ENCODE data around the gene GPR180.
"Not testable (repeated sequence)": the region's sequence is repeated elsewhere in the genome, so short reads cannot be mapped to it uniquely, and the experiment has no call there.

Gene GPR180

DNA sequence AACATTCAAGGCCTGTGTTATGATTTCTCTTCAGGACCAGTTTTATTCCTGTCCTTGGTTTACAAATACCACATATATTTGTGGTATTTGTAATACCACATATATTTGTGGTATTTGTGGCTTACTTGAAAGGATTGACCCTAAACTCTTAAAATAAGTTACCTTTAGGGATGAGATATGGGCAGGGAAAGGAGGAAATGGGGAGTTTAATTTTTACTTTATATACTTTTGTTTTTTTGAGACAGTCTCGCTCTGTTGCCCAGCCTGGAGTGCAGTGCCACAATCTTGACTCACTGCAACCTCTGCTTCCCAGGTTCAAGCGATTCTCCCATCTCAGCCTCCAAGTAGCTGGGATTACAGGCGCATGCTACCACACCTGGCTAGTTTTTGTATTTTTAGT is 3.4 kb upstream of the GPR180 start:
- DNase-seq, result no peak

- DNase-seq, result no peak
Measured at GRCh38 chr13:94599877-94600276, 1.8 kb upstream of the GPR180 start.

- DNase-seq, result no peak
Measured at GRCh38 chr13:94602467-94602866, 810 bp downstream of the GPR180 start.

DNA sequence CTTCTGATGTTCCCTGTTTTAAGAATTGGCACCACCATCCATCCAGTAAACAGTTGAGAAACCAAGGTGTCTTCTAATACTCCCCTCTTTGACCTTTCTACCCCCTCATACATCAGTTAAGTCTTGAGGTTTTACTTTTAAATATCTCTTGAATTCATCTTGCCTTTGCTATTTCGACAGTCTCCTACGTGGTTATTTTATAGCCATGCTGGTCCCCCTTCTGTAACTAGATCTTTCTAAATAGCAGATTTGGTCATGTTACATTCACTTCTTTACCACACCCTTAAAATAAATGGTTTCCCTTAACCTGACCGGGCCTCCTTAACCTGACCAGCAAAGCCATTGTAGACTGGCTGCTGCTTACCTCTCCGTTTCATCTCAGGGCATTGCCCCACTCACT is 5.4 kb downstream of the GPR180 start:
- no peak for DNase-seq

DNA sequence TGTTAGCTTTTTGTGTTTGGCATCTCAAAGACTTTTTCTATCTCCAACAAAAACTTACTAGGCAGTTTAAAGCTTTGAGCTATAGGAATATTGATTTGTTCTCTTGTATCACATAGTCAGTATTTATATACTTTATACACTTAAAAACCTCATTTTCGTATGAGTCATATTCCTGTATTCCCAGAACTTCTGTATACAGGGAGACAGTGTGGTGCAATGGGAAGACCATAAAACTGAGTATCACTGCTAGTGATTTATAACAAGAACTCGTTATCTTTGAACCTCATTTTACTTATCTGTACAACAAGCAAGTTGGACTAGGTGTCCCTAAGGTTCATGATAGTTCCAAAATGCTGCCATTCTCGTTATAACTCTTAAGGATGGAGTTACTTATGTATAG is 6.3 kb downstream of the GPR180 start:
- DNase-seq, result no peak

DNA sequence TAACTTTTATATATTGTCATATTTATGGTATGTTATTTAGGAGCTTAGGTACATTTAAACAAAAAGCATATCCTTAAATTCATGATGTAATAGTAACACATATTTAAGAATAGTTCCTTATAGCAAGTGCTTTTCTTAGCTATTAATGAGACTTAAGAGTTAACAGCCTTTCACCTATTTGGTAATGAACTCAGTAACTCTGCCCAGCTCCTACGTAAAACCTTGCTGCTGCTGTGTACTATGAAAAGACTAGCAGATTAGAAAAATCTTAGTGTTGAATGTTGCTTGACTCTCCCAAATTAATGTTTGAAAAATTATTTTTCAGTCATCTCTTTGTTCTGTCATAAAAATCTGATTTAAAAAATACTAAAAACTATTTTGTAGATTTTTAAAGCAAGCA is 6.9 kb downstream of the GPR180 start:
- DNase-seq, result no peak

DNA sequence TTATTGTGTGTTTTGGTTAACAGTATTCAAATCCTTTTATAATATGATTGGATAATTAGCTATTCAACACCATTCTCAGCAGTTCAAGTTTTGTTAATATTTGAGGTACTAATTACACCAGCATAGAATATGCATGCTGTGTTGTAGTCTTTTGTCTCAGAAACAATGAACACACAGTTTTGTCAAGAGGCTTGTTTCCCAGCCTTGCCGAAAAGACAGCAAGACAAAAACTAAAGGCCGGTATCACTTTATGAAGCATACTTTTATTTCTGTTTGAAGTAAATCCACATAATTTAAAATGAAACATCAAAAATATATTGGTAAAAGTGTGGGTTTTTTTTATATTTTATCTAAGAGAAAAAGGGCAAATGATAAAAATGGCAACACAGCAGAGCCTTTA is 7.5 kb downstream of the GPR180 start:
- DNase-seq, result no peak

- DNase-seq, result no peak
Measured at GRCh38 chr13:94610475-94610874, 8.8 kb downstream of the GPR180 start.

DNA sequence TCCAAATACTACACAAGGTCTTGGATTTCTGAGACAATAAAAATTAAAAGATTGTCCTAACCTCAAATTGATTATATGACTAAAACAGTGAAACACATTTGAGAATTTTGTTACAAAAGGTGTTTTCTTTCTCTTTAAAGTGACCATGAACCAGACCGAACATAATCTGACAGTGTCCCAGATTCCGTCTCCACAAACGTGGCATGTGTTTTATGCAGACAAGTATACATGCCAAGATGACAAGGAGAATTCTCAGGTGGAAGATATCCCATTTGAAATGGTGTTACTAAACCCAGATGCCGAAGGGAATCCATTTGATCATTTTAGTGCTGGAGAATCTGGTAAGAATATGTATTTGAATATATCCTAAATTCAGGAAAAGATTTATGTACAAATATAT is 10.4 kb downstream of the GPR180 start:
- no peak for DNase-seq

GRCh38 chr13:94613051-94613450 is 11.4 kb downstream of the GPR180 start:
- no peak for DNase-seq

DNA sequence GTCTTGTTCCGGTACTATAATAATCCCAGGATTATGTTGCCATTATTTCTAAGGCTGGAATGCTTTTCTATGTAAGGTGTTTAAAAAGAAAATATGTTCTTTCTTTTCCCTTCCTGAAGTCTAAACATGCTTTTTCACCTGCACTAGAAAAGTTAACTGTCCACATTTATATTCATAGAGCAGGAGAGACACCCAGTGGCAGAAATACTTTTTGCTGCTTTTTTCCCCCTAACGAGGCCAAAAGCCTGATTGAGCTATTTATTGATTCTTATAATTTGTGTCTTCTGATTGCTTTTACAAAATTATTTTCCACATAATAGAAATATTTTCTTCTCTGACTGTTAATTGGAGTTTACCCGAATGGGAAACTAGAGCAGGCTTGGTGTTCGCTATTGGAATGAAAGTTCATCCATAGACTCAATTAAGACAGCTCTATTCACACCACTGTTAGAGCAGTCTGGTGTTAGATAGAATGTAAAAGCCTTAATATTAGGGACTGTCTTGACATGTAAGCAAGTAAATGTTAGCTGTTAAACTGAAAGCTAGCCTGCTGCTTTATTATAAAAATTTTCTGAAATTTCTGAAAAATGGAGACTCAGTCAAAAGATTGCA is 15.8 kb downstream of the GPR180 start:
- no peak for DNase-seq

GRCh38 chr13:94620286-94620896 is 18.7 kb downstream of the GPR180 start:
- no peak for DNase-seq

DNA sequence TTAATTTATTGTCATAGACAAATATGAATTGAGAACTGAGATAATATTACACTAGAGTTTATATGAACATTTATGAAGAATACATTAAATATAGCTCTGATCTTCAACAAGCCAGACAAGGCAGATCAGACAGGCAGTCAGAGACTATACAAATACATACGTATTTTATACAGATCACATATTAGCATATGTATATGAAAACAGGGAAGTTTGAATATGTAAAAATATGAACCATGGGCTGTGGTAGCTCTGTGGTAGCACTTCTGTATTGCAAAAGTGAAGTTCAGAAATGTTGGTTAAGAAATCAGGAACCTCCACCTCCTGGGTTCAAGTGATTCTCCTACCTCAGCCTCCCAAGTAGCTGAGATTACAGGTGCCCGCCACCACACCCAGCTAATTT is 20.7 kb downstream of the GPR180 start:
- DNase-seq, result no peak

- DNase-seq, result no peak
Measured at GRCh38 chr13:94623316-94623715, 21.7 kb downstream of the GPR180 start.

DNA sequence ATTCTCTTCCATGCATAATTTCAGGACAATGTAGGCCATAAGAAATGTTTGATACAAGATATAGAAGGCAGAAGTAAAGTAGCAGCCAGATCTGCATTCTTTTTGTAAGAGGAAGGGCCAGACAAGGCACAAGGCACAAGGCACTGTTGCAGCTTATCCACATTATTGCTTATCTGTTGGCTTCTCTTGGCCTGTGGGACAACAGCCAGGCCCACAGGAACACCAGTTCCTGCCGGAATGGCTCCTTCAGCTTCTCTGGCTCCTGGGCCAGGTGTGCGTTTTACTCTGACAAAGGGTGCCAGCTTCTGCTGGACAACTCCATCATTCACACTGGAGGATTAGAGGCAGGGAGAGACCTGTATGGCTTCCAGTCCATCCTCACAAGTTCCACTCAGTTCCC is 29.2 kb downstream of the GPR180 start:
- DNase-seq, result no peak

DNA sequence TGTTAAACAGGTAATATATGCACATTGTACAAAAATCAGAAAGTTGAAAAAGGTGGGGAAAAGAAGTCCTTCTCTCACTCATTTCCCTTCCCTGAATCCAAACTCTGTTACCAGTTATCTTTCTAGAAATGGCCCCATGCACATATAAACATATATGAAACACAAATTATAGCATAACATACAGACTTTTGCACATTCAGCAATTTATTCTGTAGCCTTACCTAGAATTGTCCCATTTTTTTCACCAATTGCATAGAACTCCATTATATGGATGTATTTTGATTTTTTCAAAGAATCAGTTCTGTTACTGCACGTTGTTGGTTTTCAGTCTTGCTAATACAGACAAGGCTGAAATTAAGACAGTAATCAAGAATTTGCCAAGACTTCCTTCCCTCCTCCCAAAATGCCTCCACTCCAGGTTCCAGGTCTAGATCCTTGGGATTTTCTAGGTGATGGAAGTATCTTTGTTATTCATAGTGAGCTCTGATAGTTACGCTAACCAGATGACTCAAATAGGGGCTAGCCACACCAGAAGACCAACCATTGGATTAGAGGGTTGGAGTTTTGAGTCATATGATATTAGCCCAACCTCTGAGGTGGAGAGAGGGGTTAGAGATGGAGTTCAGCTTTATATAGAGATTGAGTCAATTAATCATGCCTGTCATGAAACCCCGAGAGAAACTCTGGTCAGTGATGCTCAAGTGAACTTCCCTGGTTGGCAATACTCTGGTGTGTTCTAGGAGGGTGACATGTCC is 30.7 kb downstream of the GPR180 start:
- DNase-seq, result no peak

- DNase-seq, result not testable (repeated sequence)
Measured at GRCh38 chr13:94636096-94636495, 34.4 kb downstream of the GPR180 start.

- no peak for DNase-seq
Measured at GRCh38 chr13:94636942-94637578, 35.4 kb downstream of the GPR180 start.

DNA sequence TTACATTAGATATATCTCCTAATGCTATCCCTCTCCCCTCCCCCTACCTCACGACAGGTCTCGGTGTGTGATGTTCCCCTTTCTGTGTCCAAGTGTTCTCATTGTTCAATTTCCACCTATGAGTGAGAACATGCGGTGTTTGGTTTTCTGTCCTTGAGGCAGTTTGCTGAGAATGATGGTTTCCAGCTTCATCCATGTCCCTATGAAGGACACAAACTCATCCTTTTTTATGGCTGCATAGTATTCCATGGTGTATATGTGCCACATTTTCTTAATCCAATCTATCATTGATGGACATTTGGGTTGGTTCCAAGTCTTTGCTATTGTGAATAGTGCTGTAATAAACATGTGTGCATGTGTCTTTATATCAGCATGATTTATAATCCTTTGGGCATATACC is 36.0 kb downstream of the GPR180 start:
- DNase-seq, result not testable (repeated sequence)

- no peak for DNase-seq
Measured at GRCh38 chr13:94640721-94641120, 39.1 kb downstream of the GPR180 start.

DNA sequence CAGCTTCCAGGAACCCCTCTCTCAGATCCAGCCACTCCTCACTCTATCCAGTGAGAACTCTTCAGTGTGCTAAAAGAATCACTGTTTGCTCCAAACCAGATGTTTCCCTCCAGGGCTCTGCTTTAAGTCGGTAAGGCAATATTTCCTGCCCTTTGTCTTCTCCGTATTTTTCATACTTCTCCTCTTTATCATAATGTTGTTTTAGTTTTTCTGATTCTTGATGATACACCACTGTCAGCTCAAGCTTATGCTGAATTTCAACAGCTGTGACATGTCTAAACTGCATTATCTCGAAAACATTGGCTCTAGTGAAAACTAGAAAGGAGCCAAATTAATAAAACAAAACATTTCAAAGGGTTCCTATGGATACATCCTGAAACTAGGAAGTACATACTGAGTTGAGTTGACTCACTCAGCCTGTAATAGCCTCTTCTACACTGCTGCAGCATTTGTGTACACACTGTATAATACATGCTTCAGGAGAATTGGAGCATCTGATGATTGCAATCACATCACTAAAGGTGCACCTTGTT is 39.8 kb downstream of the GPR180 start:
- no peak for DNase-seq

- no peak for DNase-seq
Measured at GRCh38 chr13:94646904-94647303, 45.2 kb downstream of the GPR180 start.

GRCh38 chr13:94656176-94656575 is 54.5 kb downstream of the GPR180 start:
- no peak for DNase-seq

DNA sequence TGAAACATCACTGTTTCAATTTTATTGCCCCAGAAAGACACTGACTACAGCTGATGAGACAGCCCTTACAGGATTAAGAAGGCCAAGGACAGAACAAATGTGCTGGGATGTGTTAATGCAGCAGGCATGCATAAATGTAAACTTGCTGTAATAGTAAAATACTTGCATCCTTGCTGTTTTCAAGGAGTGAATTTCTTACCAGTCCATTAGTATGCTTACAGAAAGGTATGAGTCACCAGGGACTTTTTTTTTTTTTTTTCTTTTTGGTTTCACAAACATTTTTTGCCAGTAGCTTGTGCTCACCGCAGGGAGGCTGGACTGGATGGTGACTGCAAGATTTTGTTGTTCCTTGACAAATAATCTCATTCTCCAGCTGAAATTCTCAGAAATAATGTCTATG is 55.1 kb downstream of the GPR180 start:
- no peak for DNase-seq

Measured in NK-92 treated with Interleukin-12 subunit alpha and Interleukin-12 subunit beta, amount 100 ng/mL, for 24 hours (cell line).